ENCODE measurements around the gene NLRC5. TPM values are rescaled to one million over a fixed set of nuclear protein-coding genes. Genes with fewer than 3 reads are reported as not detected.
"Not testable (repeated sequence)": the region's sequence is repeated elsewhere in the genome, so short reads cannot be mapped to it uniquely, and the experiment has no call there.

The NLRC5 gene
- total RNA-seq, 1 donor from 2014 or later, result 47.5 TPM

DNA sequence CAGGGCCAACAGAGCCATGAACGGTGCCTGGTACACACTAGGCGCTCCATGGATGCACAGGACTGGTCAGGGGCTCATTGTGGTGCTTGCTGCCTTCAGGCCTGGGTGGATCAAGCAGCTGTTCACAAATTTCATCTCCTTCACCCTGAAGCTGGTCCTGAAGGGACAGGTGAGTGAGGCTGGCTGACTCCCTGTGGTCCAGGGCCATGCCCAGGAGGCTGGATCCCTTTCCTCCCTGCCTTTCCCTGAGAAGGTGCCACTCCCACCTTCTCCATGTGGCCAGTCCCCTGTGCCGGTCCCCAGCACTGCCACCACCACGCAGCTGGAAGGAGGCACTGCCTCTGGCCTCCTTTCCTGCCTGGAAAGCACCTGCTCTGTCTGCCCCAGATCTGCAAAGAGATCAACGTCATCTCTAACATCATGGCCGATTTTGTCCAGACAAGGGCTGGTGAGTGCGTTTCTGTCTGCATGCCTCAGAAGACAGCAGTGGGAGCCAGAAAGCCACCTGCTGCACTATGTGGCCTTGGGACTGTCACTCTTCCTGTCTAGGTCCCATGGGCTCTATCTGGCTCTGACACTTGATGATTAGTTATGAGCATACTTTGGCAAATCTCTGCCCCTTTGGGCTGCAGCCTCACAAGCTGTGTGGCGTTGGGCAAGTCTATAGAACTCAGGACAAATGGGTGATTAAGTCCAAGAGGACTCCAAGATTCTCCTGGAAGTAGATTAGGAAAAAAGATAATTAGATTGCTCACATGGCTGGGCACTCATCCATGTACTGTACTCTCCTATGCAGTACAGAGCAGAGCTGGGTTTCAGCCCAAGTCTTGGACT is 18.2 kb upstream of the NLRC5 start:
- ATAC-seq (no peak), DNase-seq (no peak)
- TF ChIP-seq, protein P1, sequence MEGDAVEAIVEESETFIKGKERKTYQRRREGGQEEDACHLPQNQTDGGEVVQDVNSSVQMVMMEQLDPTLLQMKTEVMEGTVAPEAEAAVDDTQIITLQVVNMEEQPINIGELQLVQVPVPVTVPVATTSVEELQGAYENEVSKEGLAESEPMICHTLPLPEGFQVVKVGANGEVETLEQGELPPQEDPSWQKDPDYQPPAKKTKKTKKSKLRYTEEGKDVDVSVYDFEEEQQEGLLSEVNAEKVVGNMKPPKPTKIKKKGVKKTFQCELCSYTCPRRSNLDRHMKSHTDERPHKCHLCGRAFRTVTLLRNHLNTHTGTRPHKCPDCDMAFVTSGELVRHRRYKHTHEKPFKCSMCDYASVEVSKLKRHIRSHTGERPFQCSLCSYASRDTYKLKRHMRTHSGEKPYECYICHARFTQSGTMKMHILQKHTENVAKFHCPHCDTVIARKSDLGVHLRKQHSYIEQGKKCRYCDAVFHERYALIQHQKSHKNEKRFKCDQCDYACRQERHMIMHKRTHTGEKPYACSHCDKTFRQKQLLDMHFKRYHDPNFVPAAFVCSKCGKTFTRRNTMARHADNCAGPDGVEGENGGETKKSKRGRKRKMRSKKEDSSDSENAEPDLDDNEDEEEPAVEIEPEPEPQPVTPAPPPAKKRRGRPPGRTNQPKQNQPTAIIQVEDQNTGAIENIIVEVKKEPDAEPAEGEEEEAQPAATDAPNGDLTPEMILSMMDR (IDR thresholded peaks at IDR 0.05), result no peak
- Histone ChIP-seq H3K4me1 (peaks cover 3% of the 10 kb centered on the region), H3K9me3 (no peaks in the 10 kb centered on the region), H3K36me3 (no peaks in the 10 kb centered on the region), H3K4me3 (no peak overlapping the region), H3K27me3 (ENCODE audit: low read depth) (no peaks in the 10 kb centered on the region), H3K27ac (no peak overlapping the region)
- intact Hi-C loops (cut with DNase I), result no loop called here

DNA sequence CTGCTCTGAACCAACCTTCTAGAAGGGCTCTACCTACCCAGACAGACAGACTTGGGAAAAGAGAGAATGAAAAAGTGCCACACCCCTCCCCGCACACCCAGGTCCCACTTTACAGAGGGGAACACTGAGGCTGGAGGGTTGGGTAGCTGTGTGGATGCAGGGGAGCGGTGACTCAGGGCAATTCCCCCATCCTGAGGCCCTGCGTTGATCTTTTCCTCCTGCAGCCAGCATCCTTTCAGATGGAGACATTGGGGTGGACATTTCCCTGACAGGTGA is 17.7 kb upstream of the NLRC5 start:
- ATAC-seq (no peak), DNase-seq (no peak)
- no peaks in the 10 kb centered on the region for H3K36me3 ChIP-seq
- H3K9me3 ChIP-seq, result no peaks in the 10 kb centered on the region
- H3K4me3 ChIP-seq, result no peak overlapping the region
- TF ChIP-seq, protein P1 (IDR thresholded peaks at IDR 0.05), result no peak
- intact Hi-C loops (cut with DNase I), result no loop called here
- H3K27me3 ChIP-seq (ENCODE audit: low read depth), result no peaks in the 10 kb centered on the region
- no peaks in the 10 kb centered on the region for H3K4me1 ChIP-seq
- no peak overlapping the region for H3K27ac ChIP-seq

DNA sequence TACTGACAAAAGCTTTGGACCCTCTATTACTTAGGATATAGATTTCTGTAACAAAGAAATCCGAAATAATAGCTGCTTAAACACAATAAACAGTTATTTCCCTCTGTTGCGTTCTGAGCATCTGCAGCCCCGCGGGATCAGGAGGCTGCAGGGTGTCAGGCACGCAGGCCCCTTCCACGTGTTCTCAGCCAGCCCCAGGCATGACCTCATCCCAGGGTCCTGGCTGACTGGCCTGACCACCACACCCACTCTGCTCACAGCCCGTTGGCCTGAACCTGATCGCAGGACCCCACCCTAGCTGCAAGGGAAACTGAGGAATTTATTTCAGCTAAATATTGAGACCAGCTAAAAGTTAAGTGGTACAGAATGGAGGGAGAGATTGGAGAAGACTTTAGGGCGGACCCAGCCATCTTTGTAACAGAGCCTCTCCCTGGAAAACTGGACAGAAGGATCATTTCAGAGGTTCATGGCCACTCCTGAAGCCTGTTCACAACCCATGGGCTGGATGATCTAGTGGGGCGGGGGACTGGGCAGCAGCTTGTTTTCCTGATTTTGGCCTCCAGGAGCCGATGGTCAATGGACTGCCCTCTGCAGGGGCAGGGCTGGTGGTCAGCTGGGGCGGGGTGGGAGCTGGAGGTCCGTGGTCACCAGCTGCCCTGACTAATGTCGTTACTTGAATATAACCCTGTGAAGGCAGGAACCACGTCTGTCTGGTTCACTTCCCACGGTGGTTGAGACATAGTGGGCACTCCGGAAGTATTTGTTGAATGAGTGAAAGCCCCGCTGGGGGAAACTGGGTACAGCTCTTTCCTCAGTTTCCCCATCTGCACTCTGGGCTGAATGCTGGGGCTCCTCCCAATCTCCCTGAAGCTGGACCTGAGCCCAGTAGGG is 16.7 kb upstream of the NLRC5 start:
- TF ChIP-seq, protein P1 (IDR thresholded peaks at IDR 0.05), result no peak
- Histone ChIP-seq H3K27ac (no peak overlapping the region), H3K4me1 (no peaks in the 10 kb centered on the region), H3K4me3 (no peak overlapping the region), H3K36me3 (no peaks in the 10 kb centered on the region), H3K9me3 (no peaks in the 10 kb centered on the region), H3K27me3 (ENCODE audit: low read depth) (no peaks in the 10 kb centered on the region)
- DNase-seq (no peak), ATAC-seq (no peak)
- intact Hi-C loops (cut with DNase I), result no loop called here

DNA sequence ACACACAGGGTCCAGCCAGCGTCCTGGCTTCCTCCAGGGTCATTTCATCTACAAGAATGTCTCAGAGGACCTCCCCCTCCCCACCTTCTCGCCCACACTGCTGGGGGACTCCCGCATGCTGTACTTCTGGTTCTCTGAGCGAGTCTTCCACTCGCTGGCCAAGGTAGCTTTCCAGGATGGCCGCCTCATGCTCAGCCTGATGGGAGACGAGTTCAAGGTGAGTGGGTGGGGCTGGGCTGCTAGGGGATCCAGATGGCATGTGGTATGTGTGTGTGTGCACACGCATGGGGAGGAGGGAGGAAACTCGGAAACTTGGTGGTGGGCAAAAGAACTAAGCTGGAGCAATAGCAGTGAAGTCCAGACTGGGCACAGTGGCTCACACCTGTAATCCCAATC is 16.1 kb upstream of the NLRC5 start:
- H3K4me3 ChIP-seq, result no peak overlapping the region
- TF ChIP-seq, protein P1 (IDR thresholded peaks at IDR 0.05), result no peak
- ATAC-seq (no peak), DNase-seq (no peak)
- intact Hi-C loops (cut with DNase I), result no loop called here
- H3K36me3 ChIP-seq, result no peaks in the 10 kb centered on the region
- H3K9me3 ChIP-seq, result no peaks in the 10 kb centered on the region
- no peaks in the 10 kb centered on the region for H3K4me1 ChIP-seq
- H3K27me3 ChIP-seq (ENCODE audit: low read depth), result no peaks in the 10 kb centered on the region
- no peak overlapping the region for H3K27ac ChIP-seq

DNA sequence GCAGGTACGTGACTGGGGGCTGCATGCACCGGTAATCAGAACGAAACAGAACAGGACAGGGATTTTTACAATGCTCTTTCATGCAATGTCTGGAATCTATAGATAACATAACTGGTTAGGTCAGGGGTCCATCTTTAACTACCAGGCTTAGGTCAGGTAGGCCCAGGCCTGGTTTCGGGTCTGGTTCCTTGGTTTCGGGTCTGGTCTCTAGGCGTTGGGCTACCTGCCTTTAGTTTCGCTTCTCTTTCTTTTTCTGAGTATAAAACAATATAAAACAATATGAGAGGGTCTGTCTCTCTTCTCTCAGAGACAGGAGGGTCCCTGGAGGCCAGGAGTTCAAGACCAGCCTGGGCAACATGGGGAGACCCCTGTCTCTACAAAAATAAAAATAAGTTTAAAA is 15.5 kb upstream of the NLRC5 start:
- DNase-seq; intact Hi-C loops (cut with DNase I); H3K4me3 ChIP-seq; ATAC-seq; H3K27me3 ChIP-seq (ENCODE audit: low read depth); H3K36me3 ChIP-seq; H3K27ac ChIP-seq; H3K4me1 ChIP-seq; H3K9me3 ChIP-seq: not testable (repeated sequence)

Measured in lower lobe of right lung (tissue), 2 donors.